MV-4-11 (cell line): ENCODE measurements around the gene SCAF11.

ENCODE experiments used
- DNase-seq: peaks from one replicate; lab custom pipeline; 2025; lab: John Stamatoyannopoulos, UW

Gene SCAF11

DNA sequence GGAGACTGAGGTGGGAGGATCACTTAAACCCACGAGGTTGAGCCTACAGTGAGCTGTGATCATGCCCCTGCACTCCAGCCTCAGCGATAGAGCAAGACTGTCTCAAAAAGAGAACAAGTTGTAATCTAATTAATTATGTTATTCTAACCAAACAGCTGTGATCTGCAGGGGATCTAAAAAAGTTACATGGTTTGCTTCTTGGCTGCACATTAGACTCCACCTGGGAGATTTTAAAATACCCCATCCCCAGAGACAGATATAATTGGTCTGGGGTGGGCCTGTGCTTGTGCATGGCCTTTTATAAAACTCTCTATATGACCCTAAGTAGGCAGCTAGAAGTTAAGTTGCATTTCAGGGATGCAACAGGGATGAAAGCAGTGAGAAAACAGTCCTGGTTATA, 76.7 kb downstream of the SCAF11 start:
- DNase-seq = no peak

DNA sequence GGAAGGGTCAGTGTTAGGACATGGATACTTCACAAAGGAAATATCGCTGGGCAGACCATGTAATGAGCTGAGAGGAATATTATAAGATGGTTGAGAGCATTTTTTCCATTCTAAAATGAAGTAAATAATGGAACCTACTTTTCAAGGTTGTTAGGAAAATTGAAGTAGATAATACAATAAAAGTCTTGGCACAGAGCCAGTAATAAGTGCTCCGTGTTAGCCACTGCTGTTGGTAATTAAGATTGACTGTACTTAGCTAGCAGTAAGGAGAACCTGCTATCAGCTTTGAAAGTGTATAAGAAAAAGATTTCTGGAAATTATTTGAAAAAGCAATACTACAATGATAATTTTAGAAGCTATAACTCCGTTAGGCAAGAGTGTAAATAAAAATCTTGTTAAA, 77.6 kb downstream of the SCAF11 start:
- no peak for DNase-seq

- DNase-seq = no peak
These were observed 81.2 kb downstream of the SCAF11 start for GRCh38 chr12:45909041-45909713.

DNA sequence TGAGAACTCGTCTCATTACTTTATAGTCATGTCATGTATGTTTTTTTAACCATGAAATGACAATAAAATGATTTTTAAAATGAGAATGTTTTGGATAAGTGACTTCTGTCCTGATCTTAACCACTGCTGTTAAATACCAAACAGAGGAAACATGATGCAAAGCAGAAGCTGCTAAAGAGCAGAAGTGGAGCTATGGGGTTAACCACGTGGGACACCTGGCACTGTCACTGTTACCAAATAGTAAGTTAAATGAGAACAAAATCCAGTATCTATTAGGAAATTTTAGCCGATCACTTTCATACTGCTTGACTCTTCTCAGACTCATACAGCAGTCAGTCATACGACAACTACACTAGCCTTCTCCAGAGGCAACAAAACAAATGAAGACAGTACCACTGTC, 82.4 kb downstream of the SCAF11 start:
- DNase-seq = peak; percentile 75

- DNase-seq = no peak
These were observed 92.3 kb downstream of the SCAF11 start for GRCh38 chr12:45898094-45898493.

DNA sequence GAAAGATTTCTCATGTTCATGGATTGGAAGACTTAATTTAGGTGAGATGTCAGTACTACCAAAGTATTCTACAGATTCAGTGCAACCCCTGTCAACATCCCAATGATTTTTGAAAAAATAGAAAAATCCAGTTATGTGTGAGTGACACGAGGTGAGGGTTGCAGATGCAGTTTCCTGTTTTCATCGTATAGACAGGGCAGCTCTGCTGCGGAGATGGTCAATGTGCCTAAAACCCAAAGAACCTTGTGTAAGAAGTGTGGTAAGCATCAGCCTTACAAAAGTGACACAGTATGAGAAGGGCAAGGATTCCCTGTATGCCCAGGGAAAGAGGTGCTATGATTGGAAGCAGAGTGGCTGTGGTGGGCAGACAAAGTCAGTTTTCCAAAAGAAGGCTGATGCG, 94.4 kb downstream of the SCAF11 start:
- DNase-seq = no peak

DNA sequence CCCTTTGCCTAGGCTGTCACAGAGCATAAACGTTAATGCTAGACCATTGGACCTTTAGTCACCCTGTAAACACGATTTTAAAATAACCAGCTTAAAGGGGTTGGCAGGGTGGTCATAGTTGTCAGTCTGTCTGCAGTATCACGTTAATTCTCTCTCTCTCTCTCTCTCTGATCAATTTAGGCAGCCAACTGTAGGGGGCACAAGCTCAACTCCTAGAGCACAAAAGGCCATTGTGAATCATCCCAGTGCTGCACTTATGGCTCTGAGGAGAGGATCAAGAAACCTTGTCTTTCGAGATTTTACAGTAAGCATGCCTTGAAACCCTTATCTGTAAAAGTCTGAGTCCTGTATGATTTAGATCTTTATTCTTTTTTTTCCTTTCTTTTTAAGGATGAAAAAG, 97.1 kb downstream of the SCAF11 start:
- no peak for DNase-seq

- no peak for DNase-seq
These were observed 100.1 kb downstream of the SCAF11 start for GRCh38 chr12:45890276-45890675.

DNA sequence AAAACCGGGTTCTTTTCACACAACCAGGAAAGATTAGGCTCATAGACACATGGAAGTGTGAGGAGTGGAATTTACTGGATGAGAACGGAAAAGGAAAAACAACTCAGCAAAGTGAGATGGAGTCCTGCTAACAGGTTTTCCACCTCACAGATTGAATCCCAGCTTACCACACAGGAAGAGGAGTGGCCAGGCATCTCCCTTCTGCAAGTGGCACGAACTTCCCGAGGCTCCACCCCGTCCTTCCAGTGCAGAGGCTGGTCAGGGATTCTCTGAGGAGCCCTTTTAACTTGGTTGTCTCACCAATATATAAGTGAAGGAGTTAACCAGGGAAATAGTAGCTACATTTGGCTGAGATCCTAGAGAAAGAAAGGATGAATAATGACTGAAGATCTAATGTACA, 102.8 kb downstream of the SCAF11 start:
- no peak for DNase-seq

GRCh38 chr12:45886685-45887084, 103.7 kb downstream of the SCAF11 start:
- DNase-seq = no peak

GRCh38 chr12:45883187-45883586, 107.2 kb downstream of the SCAF11 start:
- no peak for DNase-seq

DNA sequence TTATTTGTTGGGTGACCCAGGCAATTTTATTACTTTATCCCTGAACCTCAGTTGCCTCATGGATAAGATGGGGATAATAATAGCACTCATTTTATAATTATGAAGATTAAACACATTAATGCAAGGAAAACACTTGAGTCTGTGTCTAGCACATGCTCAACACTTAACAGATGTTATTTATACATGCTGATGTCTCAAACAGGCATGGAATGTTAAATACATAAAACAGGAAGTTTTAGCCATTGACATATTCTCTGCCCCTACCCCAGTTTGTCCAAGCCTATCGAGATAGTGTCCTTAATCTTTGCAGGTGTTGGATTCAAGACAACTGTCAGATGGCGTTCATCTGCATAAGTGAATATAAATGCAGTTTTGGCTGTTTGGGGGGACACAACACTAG, 109.8 kb downstream of the SCAF11 start:
- no peak for DNase-seq

DNA sequence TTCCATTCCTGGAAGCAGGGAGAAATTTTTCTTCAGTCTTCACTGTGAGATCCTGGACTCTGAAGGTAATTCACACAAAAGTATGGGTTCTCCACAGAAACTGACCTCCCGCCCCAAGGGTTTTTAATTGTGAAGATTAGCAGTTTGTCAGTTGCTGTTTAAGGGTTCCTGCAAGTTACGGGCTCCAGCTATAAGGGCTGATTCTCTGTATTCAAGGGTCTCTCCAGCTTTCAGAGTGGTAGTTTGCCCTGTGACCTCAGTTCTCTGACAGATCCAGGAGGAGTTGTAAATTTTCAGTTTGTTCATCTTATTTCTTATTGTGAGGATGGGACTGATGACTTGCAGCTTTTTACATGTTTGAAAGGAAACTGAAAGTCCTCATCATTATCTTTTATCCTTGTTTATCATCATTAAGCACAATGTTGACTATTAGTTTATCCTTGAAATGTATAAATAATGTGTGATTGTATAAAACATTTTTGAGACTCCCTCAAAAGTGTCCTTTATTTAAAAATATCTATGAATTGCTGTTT, 110.9 kb downstream of the SCAF11 start:
- DNase-seq = no peak

DNA sequence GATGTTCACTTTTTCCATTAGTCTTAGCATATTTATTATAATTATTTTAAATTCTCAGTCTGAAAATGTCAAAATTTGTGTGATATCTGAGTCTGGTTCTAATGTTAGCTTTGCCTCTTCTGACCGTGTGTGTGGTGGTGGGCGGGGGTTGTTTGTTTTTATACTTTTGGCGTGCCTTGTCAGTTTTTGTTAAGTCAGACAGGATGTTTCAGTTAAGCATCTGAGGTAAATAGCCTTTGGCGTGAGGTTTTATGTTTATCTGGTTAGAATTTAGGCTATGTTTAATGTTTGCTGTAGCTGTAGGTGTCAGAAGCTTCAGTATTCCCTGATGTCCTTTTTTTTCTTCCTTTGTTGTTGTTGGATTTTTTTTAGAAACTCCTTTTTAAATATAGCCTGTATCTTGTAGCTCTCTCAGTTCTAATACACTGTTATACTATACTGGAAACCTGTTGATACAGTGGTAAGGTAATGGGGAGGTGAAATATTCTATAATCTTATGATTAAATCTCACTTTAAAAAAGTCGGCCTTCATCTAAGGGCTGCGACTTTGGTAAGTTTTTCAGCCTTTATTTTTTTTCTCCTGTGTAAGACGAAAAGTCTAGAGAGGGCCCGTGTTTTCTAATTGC, 111.6 kb downstream of the SCAF11 start:
- no peak for DNase-seq

DNA sequence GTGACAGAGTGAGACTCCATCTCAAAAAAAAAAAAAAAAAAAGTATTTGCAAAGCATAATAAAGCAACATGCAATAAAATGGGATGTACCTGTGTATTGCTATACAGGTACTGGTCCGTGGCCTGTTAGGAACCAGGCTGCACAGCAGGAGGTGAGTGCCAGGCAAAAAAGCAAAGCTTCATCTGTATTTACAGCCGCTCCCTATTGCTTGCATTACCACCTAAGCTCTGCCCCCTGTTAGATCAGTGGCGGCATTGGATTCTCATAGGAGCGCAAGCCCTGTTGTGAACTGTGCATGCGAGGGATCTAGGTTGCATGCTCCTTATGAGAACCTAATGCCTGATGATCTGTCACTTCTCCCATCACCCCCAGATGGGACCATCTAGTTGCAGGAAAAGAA, 113.3 kb downstream of the SCAF11 start:
- no peak for DNase-seq

- DNase-seq = no peak
These were observed 117.9 kb downstream of the SCAF11 start for GRCh38 chr12:45872446-45872845.
